ENCODE measurements around the gene FAM118B.
"Not testable (repeated sequence)": the region's sequence is repeated elsewhere in the genome, so short reads cannot be mapped to it uniquely, and the experiment has no call there.

The FAM118B gene

GRCh38 chr11:126277780-126278179 is 66.2 kb downstream of the FAM118B start:
- no peak for DNase-seq

DNA sequence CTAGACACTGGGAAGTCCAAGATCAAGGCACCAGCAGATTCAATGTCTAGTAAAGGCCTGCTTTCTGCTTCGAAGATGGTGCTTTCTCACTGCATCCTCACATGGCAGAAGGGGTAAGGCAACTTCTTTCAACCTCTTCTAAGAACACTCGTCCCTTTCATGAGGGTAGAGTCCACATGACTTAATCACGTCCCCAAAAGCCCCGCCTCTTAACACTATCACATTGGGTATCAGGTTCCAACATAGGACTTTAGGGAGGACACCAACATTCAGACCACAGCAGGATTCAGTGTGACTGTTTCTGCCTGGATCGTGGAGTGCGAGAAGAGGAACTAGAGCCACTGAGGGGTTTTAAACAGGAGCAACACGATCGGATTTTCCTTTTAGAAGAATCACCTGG is 67.6 kb downstream of the FAM118B start:
- DNase-seq: no peak

DNA sequence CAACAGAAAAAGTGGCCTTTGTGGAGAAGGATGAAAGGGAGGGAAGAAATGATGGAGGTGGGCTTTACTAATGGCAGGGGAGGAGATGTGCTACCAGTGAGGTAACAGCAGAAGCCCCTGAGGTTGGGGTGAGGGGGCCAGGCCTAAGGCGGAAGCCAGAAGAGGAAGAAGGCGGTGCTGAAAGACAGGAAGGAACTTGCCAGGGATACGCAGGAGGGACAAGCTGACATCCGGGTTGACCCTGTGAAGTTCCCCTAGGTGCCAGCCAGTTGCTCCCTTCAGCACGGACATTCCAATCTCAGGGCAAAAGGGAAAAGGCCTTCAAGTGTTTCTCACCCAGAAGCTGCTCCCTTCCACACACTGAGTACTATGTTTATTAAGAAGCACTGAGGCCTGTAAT is 69.0 kb downstream of the FAM118B start:
- DNase-seq: no peak

DNA sequence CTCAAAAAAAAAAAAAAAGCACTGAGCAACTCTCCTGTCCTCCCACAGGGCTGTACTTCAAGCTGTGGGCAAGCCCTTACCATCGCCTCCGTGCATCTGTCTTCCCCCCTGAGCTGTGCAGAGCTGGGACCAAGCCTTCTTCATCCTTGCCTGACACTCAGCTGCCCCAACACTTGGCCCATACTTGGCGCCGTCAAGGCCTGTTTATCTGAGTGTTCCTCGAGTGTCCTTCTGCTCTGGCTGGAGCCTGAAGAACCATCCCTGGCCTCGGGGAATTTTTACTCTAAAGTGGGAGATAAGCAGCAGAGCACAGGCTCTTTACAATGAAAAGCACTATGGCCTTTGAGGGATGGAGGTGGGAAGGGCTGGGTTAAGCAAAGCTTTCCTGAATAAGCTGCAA is 69.7 kb downstream of the FAM118B start:
- DNase-seq: no peak

DNA sequence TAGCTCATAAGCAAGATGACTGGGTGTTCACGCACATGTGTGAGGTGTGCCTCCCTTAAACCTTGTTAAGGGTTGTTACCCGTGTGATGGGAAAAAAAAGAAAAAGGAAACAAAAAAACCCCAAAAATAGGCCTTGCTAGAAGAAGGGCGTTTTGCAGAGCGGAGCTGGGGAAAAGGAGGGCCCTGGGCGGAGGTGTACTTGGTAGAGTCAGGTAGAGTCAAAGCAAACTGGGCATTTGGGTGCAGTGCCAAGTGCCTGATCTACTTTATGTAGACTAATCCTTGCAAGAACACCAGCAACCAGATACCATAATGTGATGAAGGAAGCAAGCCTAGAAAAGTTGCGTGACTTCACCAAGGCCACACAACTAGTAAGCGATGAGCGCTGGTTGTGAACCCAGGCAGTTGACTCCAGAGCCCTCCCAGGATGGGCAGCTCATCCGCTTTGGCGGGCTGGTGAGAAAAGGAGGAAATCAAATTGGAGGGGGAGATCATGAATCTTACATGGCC is 70.1 kb downstream of the FAM118B start:
- no peak for DNase-seq

DNA sequence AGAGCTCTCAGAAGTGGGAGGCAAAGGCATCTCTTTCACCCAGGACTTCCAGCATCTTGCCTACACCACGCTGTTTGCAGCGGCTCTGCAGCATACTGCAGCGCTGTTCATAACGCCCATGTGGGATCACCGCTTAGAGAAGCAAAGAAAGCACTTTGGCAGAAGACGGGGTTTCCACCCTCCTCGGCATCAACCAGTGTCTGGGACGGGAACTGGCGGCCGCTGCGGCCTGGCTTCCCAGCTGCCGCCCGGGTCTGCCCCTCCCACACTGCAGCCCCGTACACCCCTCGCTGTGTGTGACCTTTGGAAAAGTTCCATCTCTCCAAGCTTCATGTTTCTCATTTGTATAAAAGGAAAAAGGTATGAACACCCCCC is 70.8 kb downstream of the FAM118B start:
- no peak for DNase-seq

DNA sequence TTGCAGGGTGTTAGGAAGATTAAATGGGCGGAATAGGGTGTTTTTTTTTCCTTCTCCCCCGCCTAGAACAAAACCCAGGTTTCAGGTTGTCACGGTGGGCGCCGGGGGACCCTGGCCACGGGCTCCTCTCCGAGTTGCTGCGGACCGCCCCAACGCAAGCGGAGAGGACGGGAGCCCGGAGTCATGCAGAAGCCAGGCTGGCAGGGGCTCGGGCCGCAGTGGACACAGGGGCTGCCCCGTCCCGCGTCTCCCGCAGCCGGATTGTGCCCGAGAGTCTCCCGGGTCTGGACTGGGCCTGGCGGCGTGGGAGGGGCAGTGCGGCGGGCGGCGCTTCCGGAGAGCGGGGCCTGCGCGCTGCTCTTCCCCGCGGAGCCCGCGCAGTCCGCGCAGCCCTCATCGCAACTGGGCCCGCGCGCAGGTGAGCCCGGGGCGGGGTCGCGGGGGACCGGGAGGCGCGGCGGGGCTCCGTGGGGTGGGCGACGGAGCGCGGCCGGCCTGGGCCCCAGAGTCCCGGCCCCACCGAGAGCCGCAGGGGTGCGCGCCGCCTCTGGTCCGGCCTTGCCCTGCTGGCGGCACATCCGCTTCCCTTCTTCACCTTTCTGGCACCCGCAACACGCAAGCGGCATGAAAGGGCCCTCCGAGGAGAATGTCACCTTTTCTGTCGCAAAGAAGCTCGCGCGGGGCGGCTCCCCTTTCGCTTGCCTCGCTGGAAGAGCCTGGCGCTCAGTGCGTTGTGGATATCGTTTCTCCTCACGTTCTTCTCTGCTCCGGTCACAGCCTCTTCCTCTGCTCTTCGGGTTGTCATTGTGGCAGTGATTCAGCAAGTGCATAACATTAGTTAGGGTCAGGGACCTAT is 71.4 kb downstream of the FAM118B start, which contains the start of gene TIRAP:
TIRAP (plus strand) TSS at position 358 of the 856 bp plus-strand sequence. CDS start 7,802 bp downstream, outside the sequence.
- no peak for DNase-seq

GRCh38 chr11:126284829-126285228 is 73.2 kb downstream of the FAM118B start:
- peak; percentile 68 for DNase-seq

DNA sequence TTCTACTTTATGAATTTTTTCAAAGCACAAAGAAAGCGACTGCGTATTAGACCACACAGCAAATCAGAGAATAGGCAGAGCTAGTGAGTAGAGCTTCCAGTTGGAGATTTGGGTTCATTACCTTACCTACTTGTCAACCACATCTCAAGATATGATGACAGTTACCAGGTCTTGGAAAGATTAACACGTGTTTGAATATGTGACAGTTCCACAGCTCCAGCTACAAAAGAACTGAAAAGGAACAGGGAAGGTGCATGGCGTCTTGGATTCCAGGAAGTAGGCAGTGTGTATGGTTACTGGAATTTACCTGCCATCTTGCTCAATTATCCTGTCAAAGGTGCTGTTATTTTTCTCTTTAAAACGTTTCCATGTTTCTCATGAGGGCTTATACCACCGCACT is 76.7 kb downstream of the FAM118B start:
- no peak for DNase-seq

DNA sequence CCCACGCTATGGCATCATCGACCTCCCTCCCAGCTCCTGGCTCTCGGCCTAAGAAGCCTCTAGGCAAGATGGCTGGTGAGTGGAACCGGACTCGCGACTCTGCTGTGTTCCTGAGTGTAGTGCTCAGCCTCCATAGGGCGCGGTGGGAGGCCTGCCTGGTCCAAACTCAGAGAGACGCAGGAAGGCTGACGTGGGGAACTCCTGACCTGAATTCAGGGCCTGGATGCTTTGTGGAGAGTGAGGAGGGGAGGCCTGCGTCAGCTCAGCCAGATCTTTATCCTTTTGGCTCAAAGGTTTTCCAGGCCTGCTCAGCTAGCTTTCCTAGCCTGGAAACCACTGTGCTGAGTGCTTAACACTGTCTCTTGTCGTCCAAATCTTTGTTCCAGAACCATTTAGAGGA is 79.3 kb downstream of the FAM118B start:
- no peak for DNase-seq

DNA sequence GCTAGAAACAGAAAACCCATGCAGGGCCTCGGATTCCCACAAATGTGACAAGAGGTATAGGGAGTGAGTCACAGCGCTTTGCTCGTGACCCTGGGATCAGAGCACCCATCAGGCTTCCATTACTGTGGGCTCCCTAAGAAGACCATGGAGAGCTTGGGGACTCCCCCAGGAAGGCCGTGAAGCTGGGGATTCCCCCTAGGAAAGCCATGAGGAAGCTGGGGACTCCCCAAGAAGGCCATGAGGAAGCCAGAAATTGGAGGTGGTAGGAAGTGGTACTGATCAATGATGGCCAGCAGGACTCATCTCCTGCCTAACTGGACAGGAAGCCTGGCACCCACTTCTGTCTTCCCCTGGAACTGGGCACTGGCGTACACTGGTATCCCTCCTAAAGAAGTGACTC is 82.1 kb downstream of the FAM118B start:
- DNase-seq: no peak

DNA sequence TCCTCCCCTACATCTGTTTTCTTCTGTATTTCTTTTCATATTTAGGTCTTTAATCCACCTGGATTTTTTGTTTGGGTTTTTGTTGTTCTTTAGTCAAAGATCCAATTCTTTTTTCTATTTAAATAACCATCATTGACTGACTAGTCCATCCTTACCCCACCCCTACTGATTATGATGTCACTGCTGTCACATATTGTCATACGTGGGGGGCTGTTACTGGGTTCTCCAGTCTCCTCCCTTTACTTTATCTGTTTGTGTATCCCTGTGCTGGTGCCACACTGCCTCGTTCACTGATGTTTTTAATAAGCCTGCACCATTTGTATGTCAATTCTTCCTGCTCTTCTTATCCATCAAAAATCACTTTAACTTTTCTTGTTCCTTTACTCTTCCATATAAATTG is 85.4 kb downstream of the FAM118B start:
- DNase-seq: no peak

DNA sequence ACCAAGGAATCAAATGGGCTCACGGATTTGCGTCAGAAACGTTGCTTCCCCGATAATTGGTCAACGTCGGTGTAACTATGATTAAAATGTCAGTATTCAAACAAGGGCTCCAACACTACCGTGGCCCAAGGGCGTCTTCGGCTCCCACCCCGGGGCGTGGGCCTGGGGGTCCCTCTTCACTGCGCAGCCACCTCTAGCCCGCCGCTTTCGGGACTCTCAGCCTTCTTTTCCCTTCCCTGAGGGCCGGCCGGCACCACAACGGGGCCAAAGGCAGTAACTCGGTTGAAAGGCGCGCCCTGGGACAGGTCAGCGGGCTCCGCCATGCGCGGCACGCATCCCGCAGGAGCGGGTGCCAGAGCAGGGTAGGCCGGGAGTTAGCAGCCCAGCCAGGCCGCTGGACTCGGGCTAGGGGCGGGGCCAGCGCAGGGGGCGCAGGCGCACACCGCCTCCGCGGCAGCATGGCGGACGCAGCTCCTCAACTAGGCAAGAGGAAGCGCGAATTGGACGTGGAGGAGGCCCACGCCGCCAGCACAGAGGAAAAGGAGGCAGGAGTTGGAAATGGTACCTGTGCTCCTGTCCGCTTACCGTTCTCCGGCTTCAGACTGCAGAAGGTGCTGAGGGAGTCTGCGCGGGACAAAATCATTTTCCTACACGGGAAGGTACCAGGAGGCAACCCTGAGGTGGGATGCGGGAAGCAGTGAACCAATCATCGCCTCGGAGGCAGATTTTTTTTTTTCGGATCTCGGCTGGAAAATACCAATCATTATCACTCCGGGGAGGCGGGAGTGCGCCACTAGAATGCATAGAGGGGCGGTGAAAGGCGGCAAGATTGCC is 92.3 kb downstream of the FAM118B start, which contains the start of gene DCPS:
DCPS (plus strand) TSS at position 438 of the 834 bp plus-strand sequence; CDS start at position 459, 21 bp downstream.
- peak; percentile 83 for DNase-seq

DNA sequence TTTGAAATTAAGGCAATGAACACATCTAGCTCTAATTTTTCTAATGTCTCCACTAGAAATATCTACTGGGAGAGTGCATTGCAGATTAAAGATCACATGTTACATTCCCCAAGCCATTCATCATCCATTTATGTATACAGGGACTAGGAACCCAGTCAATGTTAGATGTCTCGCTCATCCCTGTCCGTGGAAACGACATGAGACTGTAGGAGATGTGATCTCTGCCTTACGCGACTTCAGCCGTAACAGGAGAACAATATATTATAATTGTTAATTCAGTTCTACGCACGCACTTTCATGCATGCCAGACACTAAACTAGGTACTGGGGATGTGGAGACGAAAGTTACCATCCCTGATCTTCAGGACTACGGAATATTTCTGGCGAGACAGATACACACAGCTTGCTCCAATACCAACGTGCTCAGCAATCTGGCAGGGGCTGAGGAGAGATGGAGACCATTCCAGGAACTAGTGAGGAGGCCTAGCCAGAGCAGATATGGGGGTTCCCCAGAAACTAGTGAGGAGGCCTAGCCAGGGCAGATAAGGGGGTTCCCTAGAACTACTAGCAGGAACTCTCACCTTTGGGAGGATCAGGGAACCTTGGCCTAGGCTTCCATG is 93.0 kb downstream of the FAM118B start:
- DNase-seq: no peak

GRCh38 chr11:126305699-126306098 is 94.1 kb downstream of the FAM118B start:
- no peak for DNase-seq

DNA sequence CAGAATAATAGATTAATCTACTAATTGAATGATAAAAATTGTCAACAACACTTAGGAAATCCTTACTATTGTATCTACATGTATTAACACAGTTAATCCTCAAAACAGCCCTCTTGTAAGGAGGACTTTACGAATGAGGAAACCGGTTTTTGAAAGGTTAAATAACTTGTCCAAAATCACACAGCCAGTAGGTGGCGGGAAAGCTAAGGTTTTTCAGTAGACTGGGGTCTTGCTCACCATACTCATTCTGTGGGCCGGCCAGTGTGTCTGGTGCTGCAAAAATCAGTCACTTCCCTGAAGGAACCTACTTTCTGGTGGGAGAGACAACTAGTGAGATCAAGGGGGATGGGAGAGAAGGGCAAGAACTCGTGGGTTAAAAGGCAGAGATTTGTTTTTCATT is 96.1 kb downstream of the FAM118B start:
- no peak for DNase-seq

DNA sequence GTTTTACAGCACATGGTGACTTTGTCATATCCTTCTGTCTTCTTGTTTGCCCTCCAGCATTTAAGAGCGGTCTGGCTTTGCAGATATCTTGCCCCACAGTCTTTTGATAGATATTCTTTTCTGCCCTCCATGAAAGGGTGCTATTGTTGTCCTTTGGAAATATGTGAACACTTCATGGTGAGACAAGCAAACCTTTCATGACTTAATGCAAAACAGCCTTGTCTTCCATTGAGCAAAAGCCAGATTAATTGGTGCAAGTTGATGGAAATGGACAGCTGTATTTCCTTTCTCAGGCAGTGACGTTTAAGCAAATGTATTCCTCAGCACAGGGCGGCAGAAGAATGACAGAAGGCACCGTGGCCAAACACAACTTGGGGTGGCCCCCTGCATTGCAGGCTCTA is 96.7 kb downstream of the FAM118B start:
- no peak for DNase-seq

GRCh38 chr11:126308771-126309170 is 97.2 kb downstream of the FAM118B start:
- not testable (repeated sequence) for DNase-seq

DNA sequence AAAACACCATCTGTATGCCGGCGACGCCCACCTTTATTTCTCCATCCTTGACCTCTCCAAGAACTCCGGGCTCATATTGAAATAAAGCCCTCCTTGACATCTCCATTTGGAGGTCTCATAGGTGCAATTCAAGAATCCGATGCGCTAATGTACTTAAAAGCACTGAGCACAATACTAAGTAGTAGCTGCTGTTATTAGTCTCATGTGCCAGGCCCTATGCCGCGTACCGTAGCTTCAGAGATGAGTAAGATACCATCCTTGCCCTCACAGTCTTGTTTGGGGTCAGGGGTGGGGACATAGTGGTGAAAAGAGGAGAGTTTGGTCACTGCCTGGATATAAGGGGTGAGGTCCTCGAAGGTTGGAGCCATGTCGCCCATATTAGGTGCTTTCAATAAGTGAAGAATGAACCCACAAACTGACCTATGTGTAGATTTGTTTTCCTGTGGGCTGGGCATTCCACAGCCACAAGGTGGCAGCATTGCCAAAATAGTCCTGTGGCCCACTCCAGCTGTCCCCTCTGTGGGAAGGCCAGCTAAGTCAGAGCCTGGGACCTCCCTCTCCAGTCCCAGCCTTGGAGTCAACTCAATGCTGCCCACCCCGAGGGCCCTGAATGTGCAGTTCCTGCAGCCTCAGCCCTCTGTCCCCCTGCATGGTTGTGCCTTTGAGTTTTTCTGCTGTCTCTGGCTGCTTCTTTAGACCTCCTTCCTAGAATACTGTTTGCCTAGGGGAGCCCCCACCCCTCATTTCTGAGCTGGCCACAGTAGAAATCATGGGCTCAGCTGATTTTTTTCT is 98.8 kb downstream of the FAM118B start:
- DNase-seq: peak; percentile 43

DNA sequence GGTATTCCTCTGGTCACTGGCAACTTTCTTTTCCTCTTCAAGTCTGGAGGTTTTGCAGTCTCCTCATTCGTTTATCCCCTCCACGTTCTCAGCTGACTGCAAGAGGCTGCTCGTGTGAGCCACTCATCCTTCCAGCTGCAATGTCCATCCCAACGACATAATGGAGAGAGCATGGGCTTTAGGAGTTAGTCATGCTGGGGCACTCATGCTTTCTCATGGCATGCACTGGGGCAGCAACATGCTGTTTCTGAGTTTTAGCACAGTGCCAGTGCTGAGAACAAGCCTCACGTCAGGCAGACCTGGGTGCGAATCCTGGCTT is 99.4 kb downstream of the FAM118B start:
- no peak for DNase-seq

DNA sequence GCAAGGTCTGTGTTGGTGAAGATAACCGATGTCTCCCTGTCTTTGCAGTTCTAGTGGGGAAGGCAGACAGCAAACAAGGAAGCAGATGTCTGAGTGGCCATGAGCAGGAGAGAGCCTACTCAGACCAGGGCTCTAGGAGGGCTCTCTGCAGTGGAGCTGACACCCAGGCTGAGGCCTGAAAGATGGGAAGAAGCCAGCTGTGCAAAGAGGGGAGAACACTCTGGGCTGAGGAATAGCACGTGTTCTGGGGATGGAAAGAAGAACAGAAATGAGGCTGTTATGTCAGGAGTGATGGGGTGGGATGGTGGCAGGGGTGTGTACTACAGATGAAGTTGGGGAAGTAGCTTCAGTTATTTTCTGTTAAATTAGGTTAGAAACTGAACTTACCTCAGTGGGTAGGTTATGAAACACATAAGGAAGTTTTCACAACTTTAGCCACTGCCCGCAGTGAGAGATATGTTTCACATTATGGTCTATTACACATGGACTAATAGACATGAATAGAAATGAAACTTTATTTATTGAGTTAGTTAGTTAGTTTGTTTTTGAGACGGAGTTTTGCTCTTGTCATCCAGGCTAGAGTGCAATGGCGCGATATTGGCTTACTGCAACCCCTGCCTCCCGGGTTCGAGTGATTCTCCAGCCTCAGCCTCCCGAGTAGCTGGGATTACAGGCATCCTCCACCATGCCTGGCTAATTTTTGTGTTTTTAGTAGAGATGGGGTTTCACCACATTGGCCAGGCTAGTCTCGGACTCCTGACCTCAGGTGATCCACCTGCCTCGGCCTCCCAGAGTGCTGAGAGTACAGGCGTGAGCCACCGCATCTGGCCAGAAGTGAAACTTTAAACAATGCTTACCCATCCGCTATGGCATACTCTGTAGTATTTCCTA is 100.1 kb downstream of the FAM118B start:
- DNase-seq: no peak

Data from T1000 (cell line).